ENCODE measurements around the gene ABCC4. TPM values are rescaled to one million over a fixed set of nuclear protein-coding genes. Genes with fewer than 3 reads are reported as not detected.

Gene ABCC4
- total RNA-seq, 4 donors from 2014 or later: 15.8 to 26.0 (median 23.8) TPM

DNA sequence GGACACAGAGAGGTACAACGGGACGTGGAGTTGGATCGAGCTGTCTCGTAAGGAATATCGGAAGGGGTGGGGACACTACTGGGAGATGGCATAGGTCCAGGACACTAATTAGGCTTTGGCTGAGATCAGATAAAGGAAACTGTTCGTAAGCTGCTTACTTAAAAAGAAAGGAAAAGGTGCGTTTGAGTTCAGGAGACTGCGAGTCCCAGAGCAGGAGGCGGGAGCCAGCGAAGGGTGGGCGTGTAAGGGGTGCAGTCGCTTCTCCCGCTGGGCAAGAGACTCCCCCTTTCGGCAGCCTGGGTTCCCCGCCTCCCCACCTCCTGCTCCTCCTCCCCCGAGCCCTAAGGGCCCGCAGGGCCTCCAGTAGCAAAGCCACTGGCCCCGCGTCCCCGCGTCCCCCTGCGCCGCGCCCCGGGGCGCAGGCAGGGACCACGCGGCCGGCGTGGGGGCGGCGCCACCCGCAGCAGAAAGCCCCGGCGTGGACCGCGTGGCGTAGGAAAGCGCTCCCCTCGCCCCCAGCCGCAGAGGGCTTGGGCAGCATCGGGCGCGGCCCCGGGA, 547 bp downstream of the ABCC4 start:
- H3K27ac ChIP-seq: peak overlapping the region; percentile 84 to 87 (median 85)
- TF ChIP-seq POLR2AphosphoS5 (IDR thresholded peaks at IDR 0.05): peak in 2 of 3 donors; percentile 12 to 34
- TF ChIP-seq, protein P1, sequence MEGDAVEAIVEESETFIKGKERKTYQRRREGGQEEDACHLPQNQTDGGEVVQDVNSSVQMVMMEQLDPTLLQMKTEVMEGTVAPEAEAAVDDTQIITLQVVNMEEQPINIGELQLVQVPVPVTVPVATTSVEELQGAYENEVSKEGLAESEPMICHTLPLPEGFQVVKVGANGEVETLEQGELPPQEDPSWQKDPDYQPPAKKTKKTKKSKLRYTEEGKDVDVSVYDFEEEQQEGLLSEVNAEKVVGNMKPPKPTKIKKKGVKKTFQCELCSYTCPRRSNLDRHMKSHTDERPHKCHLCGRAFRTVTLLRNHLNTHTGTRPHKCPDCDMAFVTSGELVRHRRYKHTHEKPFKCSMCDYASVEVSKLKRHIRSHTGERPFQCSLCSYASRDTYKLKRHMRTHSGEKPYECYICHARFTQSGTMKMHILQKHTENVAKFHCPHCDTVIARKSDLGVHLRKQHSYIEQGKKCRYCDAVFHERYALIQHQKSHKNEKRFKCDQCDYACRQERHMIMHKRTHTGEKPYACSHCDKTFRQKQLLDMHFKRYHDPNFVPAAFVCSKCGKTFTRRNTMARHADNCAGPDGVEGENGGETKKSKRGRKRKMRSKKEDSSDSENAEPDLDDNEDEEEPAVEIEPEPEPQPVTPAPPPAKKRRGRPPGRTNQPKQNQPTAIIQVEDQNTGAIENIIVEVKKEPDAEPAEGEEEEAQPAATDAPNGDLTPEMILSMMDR (IDR thresholded peaks at IDR 0.05): no peak
- H3K36me3 ChIP-seq: no peaks in the 10 kb centered on the region
- peak; percentile 63 for DNase-seq
- H3K9me3 ChIP-seq: no peaks in the 10 kb centered on the region
- no peaks in the 10 kb centered on the region for H3K27me3 ChIP-seq
- intact Hi-C loops (cut with DNase I; ENCODE audit: low total_unique reads) (no loop called here), in situ Hi-C loops (cut with MboI; ENCODE audit: low pct_ligation_motif_present in 1 of 4, low pct_unique_long_range_greater_than_20kb in 1 of 4, low sequenced_read_pairs in 3 of 4) (loop anchor here in 1 of 4 donors (10.0 kb wide), 1 partner anchor 106 kb away; no protein-coding TSS in a partner anchor)
- WGBS, 2 donors (ENCODE audit: low coverage in 1 of 2): 1 to 2% methylated on average over 8 to 45 of the region's 45 CpGs
- H3K4me3 ChIP-seq: peak overlapping the region; percentile 10 to 89 (median 70)
- peaks cover 0 to 55% (median 28%) of the 10 kb centered on the region in 4 donors for H3K4me1 ChIP-seq

DNA sequence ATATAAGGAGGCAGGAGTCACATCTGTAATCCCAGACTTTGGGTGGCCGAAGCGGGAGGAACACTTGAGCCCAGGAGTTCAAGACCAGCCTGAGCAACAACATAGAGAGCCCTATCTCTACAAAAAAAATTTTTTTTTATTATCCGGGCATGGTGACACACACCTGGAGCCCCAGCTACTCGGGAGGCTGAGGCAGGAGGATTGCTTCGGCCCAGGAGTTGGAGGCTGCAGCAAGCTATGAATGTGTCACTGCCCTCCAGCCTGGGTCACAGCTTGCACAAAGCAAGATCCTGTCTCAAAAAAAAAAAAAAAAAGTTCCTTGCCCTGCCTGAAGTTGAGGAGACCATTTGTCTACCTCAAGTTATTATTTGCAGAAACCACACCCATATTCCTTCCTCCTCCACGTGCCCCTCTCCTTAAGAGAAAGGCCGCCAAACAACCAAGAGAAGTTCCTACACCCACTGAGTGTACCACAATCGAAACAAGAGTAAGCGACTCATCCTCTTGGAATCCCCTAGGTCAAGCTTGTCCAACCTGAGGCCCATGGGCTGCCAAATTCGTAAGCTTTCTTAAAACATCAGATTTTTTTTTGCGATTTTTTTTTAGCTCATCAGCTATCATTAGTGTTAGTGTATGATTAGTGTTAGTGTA, 2.2 kb downstream of the ABCC4 start:
- Histone ChIP-seq H3K27me3 (no peaks in the 10 kb centered on the region), H3K4me1 (peaks cover 0 to 52% (median 28%) of the 10 kb centered on the region in 4 donors), H3K27ac (peak overlapping the region; percentile 8 to 87 (median 84)), H3K4me3 (peak overlapping the region in 1 of 4 donors; percentile 89), H3K9me3 (no peaks in the 10 kb centered on the region), H3K36me3 (no peaks in the 10 kb centered on the region)
- 69 to 94% methylated on average over 10 to 11 of the region's 11 CpGs for WGBS, 2 donors (ENCODE audit: low coverage in 1 of 2)
- in situ Hi-C loops (cut with MboI; ENCODE audit: low pct_ligation_motif_present in 1 of 4, low pct_unique_long_range_greater_than_20kb in 1 of 4, low sequenced_read_pairs in 3 of 4): loop anchor here in 1 of 4 donors (10.0 kb wide), 1 partner anchor 104 kb away; no protein-coding TSS in a partner anchor
- TF ChIP-seq POLR2A (IDR thresholded peaks at IDR 0.05) (no peak), POLR2AphosphoS5 (IDR thresholded peaks at IDR 0.05) (no peak), EP300 (IDR thresholded peaks at IDR 0.05; ENCODE audit: low read depth) (no peak)
- TF ChIP-seq, protein P1 (IDR thresholded peaks at IDR 0.05): no peak
- DNase-seq: no peak
- intact Hi-C loops (cut with DNase I; ENCODE audit: low total_unique reads): loop anchor here (5.0 to 10.0 kb wide), 2 partner anchors 86 to 107 kb away; no protein-coding TSS in a partner anchor

DNA sequence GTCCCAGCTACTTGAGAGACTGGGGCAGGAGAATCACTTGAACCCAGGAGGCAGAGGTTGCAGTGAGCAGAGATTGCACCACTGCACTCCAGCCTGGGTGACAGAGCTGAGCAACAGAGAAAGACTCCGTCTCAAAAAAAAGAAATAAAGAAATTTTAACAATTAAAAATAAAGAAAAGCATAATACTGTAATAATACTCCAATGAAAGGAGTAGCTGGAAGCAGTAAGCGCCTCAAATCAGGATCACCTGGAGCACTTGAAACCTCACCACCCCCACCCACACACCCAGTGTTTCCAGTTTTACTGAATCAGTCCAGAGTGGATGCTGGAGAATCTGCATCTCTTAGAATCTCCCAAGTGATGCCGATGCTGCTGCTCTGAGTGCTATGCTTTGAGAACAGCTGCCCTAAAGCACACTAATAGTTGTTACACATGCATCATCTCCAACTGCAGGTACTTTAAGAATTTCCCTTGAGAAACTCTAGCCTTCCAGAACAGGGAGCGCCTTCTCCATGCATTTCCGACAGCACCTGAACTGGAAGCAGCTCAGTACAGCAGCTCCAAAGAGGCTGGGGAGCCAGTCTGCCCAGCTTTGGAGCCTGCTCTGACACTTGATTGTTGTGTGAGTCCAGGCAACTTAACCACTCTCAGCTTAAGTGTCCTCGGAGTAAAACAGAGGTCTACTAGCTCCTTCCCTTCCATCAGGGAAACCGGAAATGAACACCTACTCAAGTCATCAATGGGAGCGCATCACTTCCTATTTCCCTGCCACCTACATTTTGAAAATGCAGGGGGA, 2.9 kb downstream of the ABCC4 start:
- peaks cover 0 to 50% (median 28%) of the 10 kb centered on the region in 4 donors for H3K4me1 ChIP-seq
- peak overlapping the region; percentile 61 to 84 (median 78) for H3K27ac ChIP-seq
- intact Hi-C loops (cut with DNase I; ENCODE audit: low total_unique reads): loop anchor here (5.0 to 10.0 kb wide), 2 partner anchors 86 to 106 kb away; no protein-coding TSS in a partner anchor

More for the DNA sequence above, 2.9 kb downstream of the ABCC4 start:
- no peak overlapping the region for H3K4me3 ChIP-seq
- H3K27me3 ChIP-seq: no peaks in the 10 kb centered on the region
- in situ Hi-C loops (cut with MboI; ENCODE audit: low pct_ligation_motif_present in 1 of 4, low pct_unique_long_range_greater_than_20kb in 1 of 4, low sequenced_read_pairs in 3 of 4): loop anchor here in 1 of 4 donors (10.0 kb wide), 1 partner anchor 104 kb away; no protein-coding TSS in a partner anchor
- no peaks in the 10 kb centered on the region for H3K9me3 ChIP-seq
- no peaks in the 10 kb centered on the region for H3K36me3 ChIP-seq
- DNase-seq: no peak
- TF ChIP-seq POLR2A (IDR thresholded peaks at IDR 0.05): no peak
- TF ChIP-seq POLR2AphosphoS5 (IDR thresholded peaks at IDR 0.05): no peak
- TF ChIP-seq EP300 (IDR thresholded peaks at IDR 0.05; ENCODE audit: low read depth): no peak
- TF ChIP-seq, protein P1 (IDR thresholded peaks at IDR 0.05): no peak
- 83 to 97% methylated on average over 3 to 8 of the region's 8 CpGs for WGBS, 2 donors (ENCODE audit: low coverage in 1 of 2)

All from transverse colon (tissue), 4 donors.